Activated naive CD4-positive, alpha-beta T cell (primary cell): ENCODE data around the gene GRN.
A peak's percentile ranks its signal among the peaks of the same experiment; 100 is the strongest.
"Not testable (repeated sequence)": the region's sequence is repeated elsewhere in the genome, so short reads cannot be mapped to it uniquely, and the experiment has no call there.

Experiments used
- DNase-seq, 4 experiments: peaks; one replicate each; lab custom pipeline; 2025; lab: John Stamatoyannopoulos, UW

GRN gene

GRCh38 chr17:44346064-44346844 is 1.2 kb downstream of the GRN start:
- no peak for DNase-seq

DNA sequence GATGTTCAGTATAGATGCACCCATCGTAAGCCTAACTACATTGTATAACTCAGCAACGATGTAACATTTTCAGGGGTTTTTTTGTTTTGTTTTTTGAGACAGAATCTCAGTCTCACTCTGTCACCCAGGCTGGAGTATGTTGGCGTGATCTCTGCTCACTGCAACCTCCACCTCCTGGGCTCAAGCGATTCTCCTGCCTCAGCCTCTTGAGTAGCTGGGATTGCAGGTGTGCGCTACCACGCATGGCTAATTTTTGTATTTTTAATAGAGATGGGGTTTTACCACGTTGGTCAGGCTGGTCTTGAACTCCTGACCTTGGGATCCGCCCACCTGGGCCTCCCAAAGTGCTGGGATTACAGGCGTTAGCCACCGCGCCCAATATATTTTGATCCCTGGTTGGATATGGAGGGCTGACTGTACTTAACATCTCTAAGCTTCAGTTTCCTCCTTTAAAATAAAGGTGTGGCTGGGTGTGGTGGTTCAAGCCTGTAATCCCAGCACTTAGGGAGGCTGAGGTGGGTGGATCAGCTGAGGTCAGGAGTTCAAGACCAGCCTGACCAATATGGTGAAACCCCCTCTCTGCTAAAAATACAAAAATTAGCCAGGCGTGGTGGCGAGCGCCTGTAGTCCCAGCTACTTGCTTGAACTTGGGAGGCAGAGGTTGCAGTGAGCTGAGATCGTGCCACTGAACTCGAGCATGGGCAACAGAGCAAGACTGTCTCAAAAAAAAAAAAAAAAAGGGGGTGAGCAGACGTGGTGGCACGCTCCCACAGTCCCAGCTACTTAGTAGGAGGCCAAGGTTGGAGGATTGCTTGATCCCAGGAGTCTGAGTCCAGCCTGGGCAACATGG is 2.3 kb downstream of the GRN start:
- not testable (repeated sequence) for DNase-seq

DNA sequence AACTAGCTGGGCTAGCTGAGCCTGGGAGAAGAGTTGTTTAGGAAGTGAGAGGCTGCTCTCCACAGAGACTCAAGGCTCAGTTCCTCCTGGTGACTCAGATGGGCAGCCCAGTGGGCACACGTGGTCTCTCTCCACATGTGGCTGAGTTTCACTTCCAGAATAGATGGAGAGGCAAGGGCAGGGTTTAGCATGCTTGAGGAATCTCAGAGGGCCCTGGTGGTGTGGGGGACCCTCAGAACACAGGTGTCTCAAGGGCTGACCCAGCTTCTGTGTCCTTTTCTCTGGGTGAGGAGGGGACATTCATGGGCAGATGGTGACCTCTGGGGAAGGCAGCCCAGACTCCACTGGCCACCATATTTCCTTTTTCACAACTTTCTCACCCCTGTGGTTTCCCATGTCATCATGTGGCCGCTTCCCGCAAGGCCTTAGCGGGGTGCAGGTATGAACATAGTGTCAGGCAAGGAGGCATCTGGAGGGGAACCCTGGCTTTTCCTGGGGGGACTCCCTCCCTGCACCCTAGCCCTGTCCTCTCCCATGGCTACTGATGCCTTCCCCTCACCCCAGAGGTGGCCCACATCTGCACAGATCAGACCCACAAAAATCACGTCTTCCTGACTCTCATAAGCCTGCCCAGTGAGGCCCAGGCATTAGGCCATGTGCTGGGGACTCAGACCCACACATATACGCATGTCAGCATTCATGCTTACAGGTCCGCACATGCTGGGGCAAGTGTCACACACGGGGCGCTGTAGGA is 3.3 kb downstream of the GRN start:
- DNase-seq, result no peak

- no peak for DNase-seq
Observed at GRCh38 chr17:44348988-44349364, 3.9 kb downstream of the GRN start.

- no peak for DNase-seq
Observed at GRCh38 chr17:44349553-44350070, 4.5 kb downstream of the GRN start.

DNA sequence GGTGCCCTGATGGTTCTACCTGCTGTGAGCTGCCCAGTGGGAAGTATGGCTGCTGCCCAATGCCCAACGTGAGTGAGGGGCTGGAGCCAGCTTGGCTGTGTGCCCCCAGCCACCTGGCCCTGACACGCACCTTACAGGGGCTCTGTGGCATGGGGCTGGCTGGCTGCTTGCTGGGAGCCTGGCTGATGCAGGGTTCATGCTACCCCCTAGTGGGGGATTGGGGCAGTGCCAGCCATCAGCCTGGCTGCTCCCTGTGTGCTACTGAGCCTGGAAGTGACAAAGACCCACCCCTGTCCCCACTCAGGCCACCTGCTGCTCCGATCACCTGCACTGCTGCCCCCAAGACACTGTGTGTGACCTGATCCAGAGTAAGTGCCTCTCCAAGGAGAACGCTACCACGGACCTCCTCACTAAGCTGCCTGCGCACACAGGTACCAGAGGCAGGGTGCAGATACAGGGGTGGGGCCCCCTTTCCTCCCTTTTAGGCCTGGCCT is 5.7 kb downstream of the GRN start:
- peak in 3 of 4 experiments; percentile 47 to 67 (median 59) for DNase-seq

DNA sequence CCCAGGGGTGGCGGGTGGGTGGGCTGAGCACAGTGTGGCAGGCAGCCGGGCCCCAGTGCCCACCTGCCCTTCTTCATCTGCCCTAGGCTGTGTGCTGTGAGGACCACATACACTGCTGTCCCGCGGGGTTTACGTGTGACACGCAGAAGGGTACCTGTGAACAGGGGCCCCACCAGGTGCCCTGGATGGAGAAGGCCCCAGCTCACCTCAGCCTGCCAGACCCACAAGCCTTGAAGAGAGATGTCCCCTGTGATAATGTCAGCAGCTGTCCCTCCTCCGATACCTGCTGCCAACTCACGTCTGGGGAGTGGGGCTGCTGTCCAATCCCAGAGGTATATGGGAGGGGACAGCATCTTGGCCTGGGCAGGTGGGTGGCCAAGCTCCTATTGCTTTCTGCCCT is 6.4 kb downstream of the GRN start:
- DNase-seq, result no peak

GRCh38 chr17:44351961-44352827 is 7.1 kb downstream of the GRN start:
- no peak for DNase-seq

- no peak for DNase-seq
Observed at GRCh38 chr17:44352828-44353671, 7.9 kb downstream of the GRN start.

- DNase-seq, result no peak
Observed at GRCh38 chr17:44353672-44354331, 8.7 kb downstream of the GRN start.

DNA sequence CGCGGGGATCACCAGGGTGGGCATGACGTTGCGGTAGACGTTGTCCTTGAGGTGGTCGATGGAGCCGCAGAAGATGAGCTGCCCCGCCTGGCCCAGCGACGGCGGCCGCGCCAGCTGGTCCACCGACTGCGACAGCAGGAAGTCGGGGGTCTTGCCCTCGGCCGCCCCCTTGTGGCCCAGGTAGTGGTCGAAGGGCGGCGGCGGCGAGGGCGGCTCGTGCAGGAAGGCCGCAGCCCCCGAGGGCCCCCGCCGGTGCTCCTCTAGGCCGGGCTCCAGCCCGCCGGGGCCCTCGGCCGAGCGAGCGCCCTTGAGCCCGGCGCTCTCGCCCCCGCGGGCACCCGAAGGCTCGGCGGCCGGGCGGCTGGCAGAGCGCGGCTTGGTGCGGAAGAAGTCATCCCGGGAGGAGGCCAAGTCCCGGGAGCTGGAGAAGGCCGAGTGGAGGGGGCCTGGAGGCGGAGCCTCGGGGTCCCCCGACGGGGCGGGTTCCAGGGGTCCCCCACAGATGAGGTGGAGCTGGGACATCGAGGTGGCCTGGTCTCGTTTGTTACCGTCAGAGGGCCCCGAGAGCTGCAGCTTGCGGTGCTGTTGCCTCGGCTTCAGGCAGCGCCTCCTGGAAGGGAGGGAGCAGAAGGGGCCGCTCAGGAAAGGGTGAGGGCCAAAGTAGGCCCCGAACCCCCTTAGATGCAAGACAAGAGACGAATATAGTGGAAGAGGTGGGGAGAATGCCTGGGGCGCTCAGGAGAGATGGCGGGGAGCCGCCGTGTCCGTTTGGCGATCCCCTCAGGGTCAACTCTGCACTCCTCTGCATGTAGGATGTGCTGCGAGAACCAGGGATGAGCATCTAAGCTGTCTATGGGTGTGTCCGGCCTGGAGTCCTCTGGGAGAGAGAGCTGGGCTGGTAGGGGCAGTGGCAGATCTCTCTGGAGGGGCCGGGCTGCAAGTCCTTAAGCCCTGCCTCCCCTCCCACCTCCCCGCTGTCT is 9.8 kb downstream of the GRN start:
- DNase-seq, result peak in 3 of 4 experiments; percentile 31 to 59 (median 42)

GRCh38 chr17:44355642-44356099 is 10.6 kb downstream of the GRN start:
- DNase-seq, result no peak

DNA sequence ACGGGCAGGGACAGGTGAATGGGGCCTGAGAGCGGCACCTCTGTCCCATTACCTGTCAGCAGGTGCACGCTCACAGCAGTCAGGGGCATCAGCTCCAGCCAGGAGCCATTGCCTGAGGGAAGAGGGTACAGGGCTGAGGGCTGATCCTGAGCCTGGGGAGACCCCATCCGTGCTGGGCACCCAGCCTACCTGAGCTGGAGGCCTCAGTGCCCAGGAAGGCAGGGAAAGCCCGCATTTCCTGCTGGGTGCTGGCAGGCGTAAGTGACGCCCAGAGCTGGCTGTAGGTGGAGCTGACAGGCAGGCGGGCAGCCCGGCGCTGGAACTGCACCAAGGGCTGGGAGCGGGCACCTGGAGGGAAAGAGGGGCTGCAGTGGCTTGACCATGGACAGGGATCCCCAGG is 11.1 kb downstream of the GRN start:
- no peak for DNase-seq

- DNase-seq, result no peak
Observed at GRCh38 chr17:44358066-44358465, 13.0 kb downstream of the GRN start.

DNA sequence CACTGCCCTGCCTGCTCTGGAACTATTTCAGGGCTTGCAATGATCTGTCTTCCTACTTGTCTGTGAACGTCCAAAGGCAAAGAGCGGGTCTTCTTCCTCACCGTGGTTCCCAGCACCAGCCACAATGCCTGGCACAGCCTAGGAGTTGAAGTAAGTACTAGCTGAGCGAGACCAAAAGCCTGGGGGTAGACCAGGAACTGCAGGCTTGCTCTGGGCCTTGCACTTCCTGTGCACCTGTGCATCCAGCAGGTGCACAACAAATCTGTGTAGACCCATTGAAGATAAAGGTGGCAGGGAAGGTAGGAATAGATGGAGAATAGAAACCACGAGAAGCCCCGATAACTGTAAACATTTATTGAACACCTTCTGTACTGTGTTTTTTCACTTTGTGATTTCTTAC is 13.9 kb downstream of the GRN start:
- DNase-seq, result no peak

- no peak for DNase-seq
Observed at GRCh38 chr17:44359458-44360143, 14.5 kb downstream of the GRN start.

DNA sequence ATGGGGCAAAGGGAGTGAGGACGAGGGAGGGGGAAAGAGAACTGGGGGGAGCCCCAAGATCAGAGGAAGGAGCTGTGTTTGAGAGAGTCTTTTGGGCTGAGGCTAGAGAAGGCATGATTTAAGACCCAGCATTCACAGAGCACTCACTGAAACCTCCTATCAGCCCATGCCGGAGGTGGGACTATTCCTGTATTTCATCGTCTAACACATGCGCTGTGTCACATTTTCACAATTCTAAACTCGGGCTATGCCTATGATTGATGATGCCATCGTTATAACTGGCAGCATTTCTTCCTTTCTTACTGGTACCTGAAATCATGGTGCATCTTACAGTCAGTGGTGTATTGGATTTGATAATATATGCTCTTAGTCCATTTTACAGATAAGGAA is 15.0 kb downstream of the GRN start:
- no peak for DNase-seq

DNA sequence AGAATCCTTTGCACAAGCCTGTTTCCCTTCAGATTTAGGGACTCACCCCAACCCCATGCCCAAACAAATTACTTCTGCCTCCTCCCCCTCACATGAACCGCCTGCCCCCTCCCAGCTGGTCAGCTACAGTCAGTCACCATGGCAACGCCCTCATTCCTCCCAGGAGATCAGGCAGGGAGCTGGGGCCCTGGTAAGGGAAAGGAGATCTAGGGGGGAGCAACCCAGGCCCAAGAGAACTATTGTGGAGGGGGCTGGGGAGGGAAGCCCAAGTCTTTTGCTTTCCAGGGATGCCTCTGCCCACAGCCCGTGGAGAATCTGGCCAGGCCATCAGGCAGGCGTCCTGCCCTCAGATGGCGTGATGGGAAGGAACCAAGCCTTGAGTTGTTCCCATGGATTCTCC is 15.7 kb downstream of the GRN start:
- DNase-seq, result no peak
